ENCODE data around the gene FOXP1.
"Not testable (repeated sequence)": the region's sequence is repeated elsewhere in the genome, so short reads cannot be mapped to it uniquely, and the experiment has no call there.

Gene FOXP1

DNA sequence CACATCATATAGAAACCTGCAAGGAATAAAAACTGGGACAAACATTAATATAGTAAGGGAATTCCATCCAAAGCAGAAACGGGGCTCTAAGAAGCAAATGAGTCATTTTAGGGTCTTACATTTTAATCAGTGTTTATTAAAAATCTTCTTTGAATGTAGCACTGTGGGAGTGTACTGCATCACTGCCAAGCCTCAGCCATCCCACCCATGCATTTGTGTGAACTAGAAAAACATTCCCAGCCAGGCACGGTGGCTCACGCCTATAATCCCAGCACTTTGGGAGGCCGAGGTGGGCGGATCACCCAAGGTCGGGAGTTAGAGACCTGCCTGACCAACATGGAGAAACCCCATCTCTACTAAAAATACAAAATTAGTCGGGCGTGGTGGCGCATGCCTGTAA is 57.1 kb downstream of the FOXP1 start:
- not testable (repeated sequence) for FAIRE-seq

DNA sequence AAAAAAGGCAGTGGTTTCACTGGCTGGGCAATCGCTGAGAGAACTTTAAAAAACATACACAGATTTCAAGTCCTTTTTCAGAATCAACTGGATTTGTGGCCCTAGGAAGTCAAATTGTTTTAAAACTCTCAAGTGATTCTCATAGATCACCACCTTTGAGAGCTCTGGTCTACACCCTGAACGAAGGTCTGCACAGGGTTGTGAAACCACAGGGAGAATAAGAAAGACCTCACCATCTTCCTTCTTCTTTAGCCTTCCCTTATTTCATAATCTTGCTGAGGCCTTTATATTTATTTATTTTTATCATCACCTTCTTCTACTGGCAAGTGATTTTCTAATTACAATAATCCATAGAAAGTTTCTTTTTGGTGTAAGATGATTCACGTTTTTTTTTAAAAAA is 58.1 kb downstream of the FOXP1 start:
- no peak for FAIRE-seq

DNA sequence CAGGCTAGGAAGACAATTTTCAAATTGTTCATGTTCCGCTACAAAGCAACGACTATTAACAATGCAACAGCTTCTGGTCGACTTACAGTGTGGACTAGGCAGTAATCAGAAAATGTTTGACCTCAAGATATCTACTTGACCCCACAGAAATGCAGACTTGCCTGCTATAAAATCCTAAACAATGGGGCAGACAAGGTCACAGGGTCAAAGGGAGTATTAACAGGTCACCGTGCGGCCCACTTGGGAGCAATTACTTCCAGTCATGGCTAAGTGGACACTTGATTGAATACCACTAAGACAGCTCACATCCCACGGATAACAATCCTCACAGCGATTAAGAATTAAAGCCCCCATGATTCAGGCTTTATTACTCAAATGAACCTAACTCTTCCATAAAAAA is 58.9 kb downstream of the FOXP1 start:
- no peak for FAIRE-seq

DNA sequence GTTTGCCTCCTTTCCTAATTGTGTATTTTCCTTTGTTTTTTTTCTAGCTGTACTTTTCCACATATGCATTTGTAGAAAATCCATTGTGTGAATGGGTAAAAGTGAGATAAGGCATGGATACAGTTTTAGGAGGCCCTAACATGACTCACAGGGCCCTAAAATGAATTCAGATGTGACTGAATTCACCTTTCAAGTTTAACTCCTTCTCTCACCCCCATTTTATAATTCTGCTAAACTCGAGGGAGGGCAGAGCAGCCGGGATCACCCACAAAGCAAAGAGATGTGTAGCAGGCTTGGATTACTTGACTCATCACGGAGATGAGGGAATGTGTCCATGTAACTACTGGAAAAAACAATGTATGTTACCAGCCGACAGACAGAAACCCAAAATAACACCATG is 59.9 kb downstream of the FOXP1 start:
- no peak for FAIRE-seq

GRCh38 chr3:71521940-71522876 is 61.3 kb downstream of the FOXP1 start:
- FAIRE-seq = no peak

DNA sequence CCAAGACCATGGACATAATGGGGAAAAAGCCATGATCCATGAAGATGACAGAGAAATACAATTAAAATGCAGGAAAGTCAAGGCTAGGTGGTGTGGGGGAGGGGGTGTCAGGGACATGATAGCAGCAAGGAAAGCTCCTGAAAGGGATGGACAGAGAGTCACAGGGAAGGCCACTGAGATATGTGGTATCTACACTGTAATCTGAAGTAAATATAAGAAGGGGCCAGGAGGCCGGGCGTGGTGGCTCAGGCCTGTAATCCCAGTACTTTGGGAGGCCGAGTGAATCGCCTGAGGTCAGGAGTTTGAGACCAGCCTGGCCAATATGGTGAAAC is 62.5 kb downstream of the FOXP1 start:
- FAIRE-seq = no peak

GRCh38 chr3:71520161-71521020 is 63.1 kb downstream of the FOXP1 start:
- FAIRE-seq = no peak

DNA sequence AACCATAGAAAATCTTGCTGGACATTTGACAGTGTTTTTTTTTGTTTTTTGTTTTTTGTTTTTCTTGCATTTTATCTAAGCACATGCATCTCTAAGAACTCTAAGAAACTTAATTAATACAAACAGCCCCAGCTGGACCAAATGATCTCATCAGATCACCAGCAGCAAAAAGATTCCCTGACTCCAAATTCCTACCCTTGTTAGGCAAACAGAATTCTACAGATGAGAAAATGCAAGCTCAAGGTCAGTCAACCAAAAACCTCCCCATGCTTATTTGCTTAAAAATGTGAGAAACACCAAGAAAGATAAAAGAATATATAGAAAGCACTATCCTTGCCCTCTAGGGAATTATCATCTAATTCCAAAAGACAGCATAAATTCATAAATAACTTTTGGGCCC is 65.4 kb downstream of the FOXP1 start:
- no peak for FAIRE-seq

DNA sequence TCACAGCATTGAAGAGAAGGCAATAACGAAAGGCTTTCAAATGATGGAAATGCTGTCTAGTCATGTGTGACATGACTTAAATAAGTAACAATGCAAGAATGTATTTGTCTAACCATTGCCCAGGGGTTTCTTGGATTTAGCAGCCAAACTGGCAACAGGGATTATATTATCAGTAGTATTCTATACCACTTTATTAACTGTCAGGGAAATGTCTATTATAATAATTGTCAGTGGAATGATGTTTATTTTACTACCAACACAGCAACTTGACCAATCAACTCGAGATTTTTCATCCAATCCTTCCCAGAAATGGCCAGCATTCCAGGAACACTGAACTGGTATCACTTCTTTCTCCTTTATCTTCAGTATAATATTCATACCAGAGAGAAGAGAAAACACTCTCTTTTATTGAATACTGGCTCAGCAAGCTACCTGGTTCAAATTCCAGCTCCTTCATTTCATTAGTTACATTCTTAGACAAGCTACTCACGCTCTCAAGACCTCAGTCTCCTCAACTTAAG is 66.2 kb downstream of the FOXP1 start:
- no peak for FAIRE-seq

DNA sequence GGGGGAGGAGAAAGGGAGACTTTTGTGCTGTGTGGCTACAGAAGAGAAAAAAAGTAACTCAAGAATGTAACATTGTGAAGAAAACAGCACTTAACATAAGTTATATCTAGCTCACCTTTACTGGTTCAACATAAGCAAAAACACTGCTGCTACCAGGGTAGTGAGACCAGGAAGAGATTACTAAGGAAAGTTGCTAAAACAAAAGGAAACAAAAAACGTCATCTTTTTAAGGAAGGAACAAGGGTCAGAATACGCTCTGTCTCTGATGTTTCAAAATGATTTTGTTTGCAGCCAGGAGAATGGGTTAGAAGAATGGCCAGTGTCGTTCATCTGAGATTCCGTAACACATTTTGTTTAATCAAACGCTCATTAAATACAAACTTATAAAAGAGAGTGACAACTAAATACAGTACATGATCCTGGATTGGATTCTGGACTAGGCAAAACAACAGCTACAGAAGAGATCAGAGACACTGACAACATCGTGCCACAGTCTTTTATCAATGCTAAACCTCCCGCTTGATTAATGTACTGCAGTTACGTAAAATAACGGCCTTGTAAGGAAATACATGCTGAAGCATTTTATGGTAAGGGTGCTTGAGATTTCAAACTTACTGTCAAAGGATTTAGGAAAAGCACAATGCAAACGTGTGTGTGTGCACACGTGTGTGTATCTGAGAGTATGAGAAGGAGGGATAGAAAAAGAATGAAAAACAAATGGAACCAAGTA is 67.7 kb downstream of the FOXP1 start:
- no peak for FAIRE-seq

DNA sequence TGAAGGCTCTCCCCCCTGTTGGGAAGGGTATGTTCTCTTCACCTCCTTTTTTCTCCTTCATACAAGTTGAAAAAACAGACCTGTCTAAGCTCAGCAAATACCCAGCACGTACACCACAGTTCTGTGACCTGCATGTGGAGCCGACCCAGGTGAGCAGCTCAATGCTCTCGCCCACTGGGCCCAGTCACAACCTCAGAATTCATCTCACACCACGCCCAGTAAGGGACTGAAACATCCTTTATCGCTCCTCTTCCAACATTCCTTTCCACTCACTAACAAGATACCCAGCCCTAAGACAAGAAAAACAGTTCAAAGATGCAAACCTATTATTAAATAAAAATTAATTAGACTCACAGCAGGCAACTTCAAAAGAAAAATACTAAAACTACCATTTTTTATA is 68.9 kb downstream of the FOXP1 start:
- FAIRE-seq = no peak

DNA sequence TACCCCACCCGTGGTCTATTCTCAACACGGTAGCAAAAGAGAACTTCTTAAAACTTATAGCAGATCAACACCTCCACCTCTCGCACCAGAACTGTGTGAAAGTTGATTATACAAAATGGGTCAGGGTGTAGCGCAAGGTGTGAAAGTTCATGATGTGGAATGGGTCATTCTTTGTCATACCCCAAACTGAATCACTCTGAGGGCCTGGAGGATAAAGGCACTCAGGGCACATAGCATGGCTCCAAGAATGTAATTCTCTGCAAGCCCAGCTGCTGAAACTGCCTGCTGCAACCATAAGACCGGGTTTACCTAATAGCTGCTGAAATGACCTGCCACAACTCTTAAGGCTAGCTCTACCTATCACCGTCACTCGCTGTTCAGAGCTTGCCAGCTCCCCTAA is 70.0 kb downstream of the FOXP1 start:
- no peak for FAIRE-seq

DNA sequence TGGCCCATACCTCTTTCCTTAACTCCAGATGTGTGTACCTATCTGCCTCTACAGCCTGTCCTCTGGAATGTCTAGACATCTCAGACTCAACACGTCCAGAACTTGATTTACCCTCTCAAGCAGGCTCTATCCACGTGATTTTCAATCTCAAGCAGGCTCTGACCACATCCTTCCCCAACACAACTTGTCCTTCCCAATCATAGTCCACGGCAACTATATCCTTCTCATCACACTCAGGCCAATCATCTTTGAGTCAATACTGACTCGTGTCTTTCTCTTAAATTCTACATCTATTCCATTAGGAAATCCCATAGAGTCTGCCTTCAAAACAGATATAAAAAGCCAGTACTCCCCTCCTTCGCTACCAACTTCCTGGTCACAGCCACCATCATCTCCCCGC is 70.4 kb downstream of the FOXP1 start:
- FAIRE-seq = no peak

- no peak for FAIRE-seq
These were observed 71.0 kb downstream of the FOXP1 start for GRCh38 chr3:71512544-71512943.

GRCh38 chr3:71512000-71512399 is 71.5 kb downstream of the FOXP1 start:
- FAIRE-seq = no peak

- no peak for FAIRE-seq
These were observed 72.1 kb downstream of the FOXP1 start for GRCh38 chr3:71511446-71511845.

DNA sequence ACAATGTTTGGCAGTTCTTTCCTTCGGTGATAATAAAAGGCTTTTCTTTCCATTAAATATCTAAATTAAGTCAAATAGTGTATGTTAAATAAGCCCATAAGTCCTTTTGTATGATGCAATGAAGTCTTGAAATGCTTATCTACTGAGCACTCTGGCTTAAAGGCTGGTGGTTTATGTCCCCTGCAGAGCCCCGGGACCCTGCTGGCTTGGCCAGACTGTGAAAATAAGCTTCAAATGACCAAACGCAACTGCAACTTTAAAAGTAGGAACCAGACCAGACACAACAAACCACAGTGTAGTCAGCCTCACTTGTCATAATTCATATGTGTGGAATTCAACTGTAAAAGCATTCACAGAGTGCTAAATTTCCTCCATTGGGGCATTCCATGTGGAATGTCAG is 72.5 kb downstream of the FOXP1 start:
- no peak for FAIRE-seq

GRCh38 chr3:71510510-71510909 is 73.0 kb downstream of the FOXP1 start:
- peak; percentile 27 for FAIRE-seq

DNA sequence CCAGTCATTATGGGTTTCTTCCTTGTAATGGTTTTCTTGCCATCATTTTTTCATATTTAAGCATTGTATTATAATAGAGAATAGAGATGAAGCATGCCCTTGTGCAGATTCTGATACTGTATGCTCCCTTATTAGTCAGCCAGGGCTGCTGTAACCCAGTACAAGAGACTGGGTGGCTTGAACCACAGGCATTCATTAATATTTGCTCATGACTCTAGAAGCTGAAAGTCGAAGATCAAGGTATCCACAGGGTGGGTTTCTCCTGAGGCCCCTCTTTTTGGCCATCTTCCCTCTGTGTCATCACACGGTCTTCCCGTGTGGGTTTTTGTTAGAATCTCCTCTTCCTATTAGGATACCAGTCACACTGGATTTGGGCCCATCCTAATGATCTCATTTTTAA is 74.5 kb downstream of the FOXP1 start:
- no peak for FAIRE-seq

DNA sequence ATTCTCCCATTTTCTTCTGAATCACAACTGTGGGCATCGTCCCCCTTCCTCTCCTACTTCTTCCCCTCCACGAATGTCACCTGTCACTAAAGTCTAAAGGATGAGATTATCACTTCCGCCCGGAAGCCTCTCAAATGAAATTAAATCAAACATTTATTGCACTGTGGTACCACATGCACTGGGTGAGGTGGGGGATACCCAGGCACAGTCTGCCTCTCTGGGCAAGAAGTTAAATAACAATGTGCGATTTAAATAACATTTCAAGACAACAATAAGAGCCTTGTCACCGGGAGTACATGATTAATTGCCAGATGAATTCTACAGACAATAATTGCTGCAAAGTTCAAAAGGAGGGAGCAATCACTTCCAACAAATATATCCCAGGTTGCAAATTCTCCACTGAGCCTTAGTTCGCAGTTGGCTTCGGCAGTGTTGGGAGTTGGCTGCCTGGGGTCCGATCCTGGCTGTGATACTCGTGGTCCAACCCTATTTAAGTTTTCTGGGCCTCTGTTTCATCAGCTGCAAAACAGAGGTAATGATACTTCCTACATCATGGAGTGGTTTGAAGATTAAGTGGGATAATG is 77.7 kb downstream of the FOXP1 start:
- no peak for FAIRE-seq

GRCh38 chr3:71504250-71505036 is 79.1 kb downstream of the FOXP1 start:
- FAIRE-seq = no peak
